ENCODE data around the gene AKT1.

The AKT1 gene

DNA sequence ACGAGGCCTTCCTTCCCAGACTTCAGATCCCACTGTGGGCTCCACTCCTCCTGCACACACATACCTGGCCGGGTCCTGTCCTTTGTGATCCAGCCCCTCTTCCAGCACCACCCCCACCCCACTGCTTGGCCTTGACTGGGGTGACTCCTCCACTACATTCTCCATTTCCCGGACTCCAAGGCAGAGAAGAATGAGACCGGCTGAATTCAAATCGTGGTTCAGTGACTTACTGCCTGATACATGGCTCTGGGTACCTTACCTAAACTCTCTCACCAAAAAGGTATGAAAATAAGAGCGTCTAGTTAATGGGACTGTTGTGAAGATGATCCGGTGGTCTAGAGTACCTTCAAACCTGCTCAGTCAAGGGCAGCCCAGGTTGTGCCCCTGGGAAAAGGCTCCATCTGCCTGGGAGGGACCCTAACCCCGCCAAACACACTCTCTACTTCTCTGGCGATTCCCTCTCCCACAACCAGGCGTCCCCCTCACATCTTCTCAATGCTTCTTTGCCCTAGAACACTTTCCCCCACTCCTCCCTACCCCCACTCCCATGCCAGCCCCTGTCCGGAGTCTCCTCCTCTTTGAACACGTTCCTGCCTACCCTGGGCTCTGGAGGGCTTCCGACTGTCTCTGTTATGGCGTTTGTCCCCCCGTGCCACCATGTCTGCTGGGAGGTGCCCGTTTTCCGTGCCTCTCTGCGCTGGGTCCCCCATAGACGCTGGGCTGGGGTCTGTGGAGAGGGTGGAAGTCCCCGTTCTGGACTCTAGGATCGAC lies 3.9 kb upstream of the AKT1 start:
- DNase-seq (ENCODE audit: low spot score) = no peak

DNA sequence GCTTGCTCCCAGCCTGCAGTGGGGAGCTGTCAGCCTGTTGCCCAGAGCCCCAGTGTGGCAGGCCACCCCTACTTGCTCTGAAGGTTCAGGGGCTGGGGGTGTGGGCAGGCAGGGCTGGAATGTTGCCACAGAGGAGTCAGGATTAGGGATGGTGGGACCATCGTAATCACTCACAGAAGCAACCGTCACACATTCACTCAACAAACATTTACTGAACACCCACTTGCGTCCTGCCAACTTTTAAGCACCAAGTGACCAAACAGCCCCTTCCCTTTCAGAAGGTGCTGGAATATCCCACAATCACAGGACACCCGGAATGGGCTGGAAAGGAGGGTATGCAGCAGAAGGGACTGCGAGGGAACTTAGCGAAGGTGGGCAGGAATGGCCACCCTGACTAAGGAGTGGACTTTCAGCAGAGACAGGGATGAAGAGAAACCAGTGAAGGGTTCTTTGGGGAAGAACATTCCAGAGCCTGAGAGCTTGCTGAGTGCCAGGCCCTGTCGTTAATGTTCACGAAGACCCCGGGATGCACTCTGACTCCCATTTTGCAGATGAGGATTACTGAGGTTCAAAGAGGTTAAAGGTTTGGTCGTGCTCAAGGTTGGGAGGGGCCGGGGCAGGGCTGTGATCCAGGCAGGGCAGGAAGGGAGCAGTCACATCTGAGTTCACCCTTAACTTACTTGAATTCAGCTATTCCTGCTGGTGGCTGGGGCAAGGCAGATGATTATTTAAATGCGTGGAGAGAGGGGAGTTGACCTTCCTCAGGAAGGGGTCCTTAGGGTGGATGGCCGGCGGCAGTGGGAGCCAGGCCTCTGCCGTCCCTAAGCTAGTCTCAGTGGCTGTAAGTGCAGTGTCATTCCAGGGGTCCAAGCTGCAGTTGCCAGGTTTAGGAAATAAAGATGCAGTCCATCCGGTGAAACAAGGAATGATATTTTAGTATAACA lies 3.0 kb upstream of the AKT1 start:
- DNase-seq (ENCODE audit: low spot score) = no peak

DNA sequence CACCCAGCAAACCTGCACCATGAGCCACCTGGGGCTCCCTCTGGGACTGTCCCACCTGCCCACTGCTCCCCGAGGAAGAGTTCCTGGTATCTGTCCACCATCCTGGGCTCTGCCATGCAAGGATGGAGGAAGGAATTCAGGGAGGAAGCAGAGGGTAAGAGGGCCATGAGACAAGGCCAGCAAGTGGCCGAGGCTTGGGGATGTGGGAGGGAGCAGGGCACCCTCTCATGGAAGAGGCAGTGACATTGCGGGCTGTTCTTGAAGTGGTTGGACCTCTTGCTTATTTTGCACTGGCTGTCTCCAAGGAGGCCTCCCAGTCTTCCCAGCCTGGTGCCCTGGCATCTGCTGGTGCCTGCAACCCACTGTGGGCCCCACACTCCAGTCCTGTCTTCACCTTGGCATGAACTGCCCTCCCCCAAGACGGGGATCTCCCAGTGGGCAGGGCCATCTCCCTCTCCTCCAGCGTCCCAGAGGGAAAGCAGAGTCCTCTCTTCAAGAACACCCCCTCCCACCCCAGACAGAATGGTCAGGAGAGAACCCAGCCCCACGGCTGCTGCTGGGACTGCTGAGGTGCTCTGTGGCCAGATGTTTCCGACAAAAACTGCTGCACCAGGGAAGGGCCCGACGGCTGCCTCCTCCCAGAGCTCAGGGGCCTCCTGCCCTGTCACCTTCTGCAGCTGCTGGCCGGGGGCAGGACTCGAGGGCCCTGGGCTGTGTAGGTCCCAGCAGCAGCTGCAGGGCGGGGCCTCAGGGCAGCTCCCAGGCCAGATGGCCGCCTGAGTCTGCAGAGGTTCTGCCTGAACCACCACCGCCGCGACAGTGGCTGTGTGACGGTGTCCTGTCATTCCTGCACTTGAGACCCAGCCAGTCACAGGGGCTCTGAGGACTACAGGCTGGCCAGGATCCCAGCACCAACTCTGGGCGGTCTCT lies 1.8 kb upstream of the AKT1 start:
- no peak for DNase-seq (ENCODE audit: low spot score)

DNA sequence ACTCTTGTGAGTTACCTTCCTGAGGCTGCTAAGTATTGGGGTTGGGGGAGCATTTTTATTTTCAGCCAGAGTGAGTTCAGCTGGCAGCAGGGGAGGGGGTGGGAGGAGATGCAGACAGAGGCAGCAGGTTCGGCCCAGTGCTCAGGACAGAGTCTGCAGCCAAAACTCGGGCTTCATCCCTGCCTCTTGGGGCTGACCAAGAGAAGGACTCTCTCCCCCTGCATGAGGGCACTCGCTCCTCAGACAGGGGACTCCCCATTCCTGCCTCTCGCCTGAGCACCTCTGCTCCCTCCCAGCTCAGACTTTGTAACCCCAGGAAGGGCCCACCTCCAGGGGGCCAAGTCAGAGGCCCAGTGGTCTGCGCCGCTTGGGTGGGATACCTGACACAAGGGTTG lies 1.1 kb upstream of the AKT1 start:
- DNase-seq (ENCODE audit: low spot score) = no peak

DNA sequence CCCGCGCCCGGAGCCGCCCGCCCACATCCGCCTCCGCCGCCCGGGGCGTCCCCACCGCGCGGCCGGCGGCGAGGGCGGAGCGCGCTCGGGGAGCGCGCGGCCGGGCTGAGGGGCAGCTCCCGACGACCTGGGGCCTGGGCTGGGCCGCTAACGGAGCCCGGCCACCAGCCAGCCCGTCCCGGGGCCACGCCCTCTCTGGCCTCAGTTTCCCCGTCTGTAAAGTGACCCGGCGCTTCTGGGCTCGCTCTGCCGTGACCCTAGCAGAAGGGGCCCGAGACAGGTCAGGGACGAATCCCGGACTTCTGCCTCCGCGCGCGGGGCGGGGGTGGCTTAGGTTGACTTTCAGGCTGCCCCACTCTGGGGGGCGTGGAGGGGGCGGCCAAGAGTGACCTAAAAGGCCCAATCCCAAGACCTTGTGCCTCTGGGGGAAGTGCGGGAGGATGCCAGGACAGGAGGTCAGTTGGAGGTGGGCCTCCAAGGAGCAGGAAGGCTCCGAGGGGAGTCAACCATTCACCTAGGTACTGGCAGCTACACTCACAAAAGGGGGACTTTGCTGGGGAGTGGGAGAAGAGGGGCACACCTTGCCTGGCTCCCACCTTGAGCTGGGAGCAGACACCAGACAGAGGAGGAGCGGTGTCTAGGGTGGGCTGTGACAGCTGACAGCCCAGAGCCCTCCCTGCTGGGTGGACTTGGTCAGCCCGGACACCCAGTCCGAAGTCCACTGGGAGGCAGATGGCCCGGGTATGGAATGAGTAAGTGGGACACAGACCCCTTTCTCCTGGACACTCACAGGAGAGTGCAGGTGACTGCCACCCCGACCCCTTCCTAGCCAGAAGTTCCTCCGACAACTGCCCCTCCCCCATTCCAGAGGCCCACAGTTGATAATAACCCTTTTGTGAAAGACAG lies 486 bp upstream of the AKT1 start:
- DNase-seq (ENCODE audit: low spot score) = peak; percentile 45

DNA sequence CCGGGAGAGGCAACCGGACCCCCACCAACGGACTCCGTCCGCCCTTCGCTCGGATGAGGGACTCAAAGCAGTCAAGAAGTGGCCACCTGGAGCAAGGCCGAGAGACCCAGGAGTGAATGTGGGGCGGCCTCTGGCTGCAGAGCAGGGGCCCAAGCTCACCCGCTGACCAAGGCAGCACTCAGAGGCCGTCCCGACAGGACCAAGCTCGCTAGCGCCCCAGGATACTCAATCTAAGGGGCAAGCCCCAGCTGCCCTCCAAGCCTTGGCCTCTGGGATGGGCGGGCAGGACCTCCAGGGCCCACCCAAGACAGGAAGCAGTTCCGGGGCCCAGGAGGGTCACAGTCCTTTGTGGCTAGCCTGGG lies 936 bp downstream of the AKT1 start:
- no peak for DNase-seq (ENCODE audit: low spot score)

DNA sequence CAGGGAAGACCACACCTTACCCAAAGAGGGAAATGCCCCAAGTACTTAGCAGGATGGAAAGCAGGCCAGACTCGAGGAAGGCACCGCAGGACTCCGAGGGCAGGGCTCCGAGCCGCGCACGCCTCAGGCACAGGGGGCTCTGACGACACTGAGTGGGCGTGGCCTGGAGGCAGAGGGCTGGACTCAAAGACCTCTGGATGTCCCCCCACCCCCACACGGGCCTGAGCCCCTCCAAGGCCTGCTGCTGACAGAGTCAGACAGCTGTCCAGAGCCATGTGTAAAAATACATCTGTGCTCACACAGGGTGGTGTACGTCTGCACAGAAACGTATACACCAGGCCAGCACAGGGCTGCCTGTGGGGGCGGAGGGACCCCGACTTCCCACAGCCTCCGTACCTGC lies 1.4 kb downstream of the AKT1 start:
- peak; percentile 51 for DNase-seq (ENCODE audit: low spot score)

DNA sequence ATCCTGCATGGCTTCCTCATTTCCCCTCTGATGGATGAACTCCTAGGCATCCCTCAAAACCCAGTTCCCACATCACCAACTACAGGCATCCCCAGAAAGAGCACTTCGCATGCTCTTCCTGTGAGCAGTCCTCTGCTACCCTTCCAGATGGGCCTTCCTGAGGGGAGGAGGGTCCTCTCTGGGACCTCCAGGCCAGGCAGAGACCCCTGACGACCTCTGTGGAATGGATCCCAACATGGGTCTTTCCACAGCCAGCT lies 1.9 kb downstream of the AKT1 start:
- no peak for DNase-seq (ENCODE audit: low spot score)

DNA sequence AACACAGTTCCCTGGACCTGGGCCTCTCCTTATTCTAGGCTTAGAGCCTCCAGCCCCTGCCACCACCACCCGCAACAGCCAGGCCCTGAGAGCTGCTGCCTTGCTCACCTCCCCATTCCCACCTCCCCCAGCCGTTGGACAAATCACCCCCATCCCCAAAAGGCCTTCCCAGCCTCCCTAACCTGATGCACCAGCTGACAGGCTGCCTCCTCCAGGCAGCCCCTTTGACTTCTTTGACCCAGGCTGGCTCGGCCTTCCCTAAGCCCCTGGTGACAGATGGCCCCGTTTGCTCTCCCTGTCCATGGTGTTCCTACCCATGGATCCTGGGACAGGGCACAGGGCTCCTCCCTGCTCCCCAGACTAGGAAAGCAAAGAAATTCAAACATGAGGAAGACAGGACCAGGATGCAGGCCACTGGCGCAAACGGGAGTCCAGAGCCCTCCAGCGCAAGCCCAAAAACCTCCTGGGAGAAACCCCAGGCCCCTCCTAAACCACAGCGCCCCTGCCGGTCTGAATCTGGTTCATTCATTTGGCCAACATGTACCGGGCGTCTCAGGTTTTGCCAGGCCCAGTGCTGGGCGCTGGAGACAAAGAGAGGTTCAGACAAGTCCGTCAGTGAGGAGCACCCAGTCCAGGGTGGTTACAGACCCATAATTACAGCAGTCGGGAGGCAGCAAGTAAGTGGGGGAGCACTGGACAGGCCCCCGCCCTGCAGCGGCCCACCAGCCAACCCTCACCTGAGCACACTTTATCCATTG lies 2.4 kb downstream of the AKT1 start:
- no peak for DNase-seq (ENCODE audit: low spot score)

DNA sequence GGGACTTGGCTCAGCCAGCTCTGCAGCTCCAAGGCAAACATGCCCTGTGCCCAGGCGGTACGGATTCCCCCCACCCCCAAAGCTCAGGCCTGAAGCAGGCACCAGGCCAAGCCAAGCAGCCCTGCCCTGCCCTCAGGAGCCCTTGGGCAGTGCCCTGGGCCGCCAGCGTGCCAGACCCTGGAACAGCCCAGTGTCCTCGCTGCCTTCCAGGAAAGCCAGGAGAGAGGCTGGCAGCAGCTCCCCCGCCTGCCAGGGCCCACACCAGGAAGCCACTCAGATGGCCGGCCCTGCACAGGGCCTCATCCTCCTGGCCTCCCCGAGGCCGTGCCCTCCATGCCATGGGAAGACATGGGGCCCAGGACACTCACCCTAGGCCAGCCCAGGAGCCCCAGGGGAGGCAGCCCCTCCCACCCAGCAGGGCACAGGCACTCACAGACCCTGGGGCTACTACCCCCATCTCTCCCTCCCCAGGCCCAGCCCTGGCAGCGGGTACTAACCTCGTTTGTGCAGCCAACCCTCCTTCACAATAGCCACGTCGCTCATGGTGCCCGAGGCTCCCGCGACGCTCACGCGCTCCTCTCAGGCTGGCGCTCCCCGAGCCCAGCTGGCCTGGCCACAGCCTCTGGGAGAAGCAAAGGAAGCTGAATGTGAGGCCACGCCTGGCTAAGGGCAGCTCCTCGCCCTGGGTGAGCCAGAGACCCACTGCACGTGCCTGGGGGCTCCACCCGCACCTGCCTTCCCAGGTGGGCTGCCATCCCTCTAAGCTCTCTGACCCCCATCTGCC lies 3.3 kb downstream of the AKT1 start:
- DNase-seq (ENCODE audit: low spot score) = no peak

DNA sequence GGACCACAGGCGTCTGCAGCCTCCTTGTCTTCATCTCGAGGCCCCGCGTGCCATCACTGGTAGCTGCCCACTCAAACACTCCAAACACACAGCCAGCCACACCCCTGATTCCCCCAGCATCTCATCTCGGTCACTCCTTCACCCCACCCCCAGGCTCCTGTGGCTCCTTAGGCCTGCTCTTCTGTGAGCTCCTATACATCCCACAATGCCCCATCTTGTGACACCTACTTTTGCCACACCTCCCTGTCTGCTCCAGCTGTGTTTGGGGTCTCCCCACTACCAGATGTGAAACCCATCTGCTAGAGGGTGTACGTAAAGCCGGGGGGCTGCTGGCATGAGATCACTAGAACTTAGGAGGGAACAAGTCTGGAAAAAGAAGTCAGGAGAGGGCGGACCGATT lies 4.1 kb downstream of the AKT1 start:
- DNase-seq (ENCODE audit: low spot score) = no peak

DNA sequence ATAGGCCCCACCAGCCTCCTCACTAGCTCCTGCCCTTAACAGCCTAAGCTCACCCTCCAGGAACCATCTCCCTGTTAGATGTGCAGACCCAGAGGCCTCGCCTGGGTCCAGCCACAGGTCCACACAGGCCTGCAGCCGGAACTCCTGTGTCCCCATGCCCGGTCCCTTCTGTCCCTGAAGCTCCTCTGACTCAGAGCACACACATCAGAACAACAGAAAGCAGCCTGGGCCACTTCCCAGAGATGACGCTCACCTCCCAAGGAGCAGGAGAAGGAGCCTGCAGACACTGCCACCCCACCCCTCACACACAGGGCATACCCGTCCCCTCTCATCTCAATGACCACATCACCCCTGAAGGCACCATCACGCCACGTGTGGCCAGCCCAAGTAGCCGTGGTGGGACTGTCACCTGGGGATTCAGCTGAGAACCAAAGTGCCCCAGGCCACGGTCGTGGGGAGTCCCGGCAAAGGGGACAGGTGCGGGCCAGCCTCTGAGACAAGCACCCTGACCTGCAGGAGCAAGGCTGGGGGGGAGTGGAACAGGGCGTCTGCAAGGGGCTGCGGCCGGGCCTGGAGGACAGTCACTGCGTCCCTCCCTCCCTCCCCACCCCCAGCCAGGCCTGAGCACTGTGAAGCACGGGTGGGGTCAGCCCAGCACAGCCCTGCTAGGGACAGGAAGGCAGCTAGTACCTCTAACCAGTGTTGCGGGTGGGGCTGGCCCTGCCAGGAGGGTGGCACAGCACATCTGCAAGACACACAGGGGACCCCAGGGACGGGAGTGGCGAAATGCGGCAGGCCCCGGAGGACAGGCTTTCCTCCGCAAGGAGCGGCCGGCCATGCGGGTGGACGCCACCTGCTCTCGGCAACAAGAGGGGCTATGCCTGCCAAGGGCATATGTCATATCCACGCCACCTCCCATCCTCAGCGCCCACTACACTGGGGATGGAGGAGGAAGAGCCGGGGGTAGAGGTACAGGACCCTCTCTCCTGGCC lies 5.5 kb downstream of the AKT1 start:
- DNase-seq (ENCODE audit: low spot score) = no peak

DNA sequence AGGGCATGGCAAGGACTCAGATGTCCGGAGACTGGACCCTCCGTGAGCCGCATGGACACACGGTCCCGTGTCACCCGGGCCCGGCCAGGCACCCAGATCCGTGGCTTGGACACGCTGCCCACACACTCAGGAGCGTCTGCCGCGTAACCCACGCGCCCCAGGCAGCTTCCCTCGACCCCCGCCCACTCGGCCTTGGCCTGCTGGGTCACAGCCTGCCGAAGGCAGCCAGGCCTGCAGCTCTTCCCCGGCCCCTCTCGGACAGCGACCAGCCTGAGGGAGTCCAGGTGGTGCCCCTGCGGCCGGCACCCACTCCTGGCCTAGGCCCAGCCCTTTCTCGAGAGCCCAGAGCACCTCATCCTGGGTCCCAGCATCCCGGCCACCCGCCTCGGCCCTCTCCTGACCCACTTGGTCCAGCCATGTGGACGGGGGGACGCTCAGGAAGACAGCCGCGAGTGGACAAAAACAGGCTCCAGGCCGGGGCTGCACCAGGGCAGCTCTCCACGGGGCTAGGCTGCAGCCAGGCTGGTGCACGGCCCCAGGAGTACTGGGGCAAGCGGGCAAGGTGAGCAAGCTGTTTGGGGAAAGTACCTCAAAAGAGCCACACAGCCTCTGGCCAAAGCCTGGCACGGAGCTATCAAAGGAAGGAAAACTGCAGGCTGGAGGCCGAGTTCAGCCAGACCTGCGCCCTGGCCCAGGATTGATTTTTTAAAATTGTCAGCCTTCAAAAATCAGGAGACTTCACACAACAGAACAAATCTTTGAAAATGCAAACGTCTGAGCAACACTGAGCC lies 6.5 kb downstream of the AKT1 start:
- DNase-seq (ENCODE audit: low spot score) = no peak

DNA sequence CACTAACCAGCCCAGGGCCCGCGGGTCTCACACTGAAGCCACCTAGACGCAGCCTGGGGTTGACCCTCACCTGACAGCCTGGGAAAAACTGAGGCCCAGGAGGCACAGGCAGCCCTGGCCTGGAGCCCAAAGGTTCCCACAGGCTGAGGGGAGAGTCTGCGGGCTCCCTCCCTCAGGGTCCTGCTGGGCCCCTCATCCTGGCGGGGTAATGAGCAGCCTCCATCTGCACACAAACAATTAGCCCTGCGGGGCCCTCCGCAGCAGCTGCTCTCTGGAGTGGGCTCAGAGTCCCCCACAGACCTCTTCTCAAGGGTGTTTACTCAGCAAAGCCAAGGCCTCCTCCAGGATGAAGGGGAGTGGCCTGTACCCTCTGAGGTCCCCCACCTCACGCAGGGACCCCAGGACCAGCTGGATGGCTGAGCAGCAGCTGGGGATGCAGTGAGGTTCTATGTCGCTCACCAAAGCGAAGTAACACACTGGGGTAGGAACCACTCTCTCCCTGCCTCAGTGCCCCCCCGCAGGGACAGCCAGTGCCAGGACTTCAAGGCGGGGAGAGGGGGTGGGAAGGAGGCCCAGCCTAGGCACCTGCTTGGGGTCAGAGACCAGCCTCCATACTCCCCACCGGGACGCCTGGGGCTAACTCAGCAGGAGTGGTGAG lies 7.3 kb downstream of the AKT1 start:
- DNase-seq (ENCODE audit: low spot score) = no peak

DNA sequence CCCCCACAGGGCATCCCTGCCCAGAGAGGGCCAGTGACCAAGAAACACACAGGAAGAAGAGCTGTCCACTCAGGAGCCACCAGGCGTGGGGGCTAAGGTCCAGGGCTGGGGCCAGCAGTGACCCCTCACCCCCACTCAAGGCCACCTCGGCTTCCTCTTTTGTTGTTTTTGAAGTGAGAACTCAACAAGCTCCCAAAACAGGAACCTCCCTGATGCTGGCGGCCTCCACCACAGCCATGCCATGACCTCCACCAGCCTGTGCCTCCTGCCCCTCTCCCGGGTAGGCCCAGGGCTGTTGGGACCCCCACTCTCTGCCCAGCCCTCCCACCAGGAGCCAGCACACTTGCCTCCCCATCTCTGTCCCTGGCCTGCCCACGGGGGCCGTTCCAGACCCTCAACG lies 7.8 kb downstream of the AKT1 start:
- DNase-seq (ENCODE audit: low spot score) = no peak

DNA sequence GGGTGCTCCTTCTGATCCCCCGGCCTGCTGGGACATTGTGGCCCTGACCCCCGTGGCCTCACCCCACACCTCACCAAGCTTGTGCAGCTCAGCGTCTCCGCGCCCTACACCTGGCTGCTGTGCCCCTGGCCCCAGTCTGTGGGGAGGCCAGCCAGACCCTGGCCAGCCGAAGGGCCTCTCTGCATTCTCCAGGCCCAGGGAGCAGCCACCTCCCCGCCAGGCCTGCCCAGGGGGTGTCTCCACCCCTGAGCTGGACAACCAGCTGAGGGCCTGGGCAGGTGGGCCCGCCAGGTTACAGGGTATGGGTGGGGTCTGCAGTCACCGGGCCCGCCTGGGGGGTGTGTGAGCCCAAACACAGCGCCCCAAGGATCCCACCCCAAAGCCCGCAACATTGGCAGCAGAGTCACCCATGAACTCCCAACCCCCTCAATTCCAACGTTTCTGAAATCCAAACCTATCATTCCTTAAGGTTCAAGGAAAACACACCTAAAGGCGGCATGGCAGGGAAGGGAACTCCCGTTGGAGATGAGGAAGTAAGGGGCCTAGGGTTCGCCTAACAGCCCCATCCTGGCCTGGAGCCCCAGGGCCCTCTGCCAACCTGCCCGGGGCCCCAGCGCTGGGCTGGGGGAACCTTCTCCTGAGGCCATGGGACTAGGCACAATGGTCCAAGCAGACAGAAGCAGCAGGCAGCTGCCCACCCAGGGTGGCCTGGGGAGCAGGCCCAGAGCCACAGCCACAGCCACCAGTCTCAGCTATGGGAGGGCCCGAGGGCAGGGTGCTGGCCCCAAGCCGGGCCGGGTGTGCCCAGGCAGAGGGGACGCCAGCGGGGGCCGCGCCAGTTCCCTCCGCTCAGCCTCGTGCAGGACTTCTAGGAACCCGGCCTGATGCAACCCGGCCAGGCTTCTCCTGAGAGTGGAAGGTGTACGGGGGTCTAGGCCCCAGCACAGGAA lies 8.5 kb downstream of the AKT1 start:
- no peak for DNase-seq (ENCODE audit: low spot score)

Data from activated CD4-positive, alpha-beta T cell treated with anti-CD3 and anti-CD28 coated beads, Interleukin-2, Interleukin-4, amounts not matched to agents 100 ng/mL and 50 ng/mL, durations not matched to agents 16 hours and 8 hours (primary cell).